ENCODE measurements around the gene ASPHD1.
A peak's percentile ranks its signal among the peaks of the same experiment; 100 is the strongest.
"Not testable (repeated sequence)": the region's sequence is repeated elsewhere in the genome, so short reads cannot be mapped to it uniquely, and the experiment has no call there.

ASPHD1 gene

DNA sequence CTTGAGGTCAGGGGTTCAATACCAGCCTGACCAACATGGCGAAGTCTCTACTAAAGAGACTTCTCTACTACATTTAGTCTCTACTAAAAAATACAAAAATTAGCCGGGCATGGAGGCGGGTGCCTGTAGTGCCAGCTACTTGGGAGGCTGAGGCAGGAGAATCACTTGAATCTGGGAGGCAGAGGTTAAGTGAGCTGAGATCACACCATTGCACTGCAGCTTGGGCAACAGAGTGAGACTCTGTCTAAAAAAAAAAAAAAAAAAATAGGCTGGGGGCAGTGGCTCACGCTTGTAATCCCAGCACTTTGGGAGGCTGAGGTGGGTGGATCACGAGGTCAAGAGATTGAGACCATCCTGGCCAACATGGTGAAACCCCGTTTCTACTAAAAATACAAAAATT, 9.6 kb downstream of the ASPHD1 start:
- DNase-seq: not testable (repeated sequence)

DNA sequence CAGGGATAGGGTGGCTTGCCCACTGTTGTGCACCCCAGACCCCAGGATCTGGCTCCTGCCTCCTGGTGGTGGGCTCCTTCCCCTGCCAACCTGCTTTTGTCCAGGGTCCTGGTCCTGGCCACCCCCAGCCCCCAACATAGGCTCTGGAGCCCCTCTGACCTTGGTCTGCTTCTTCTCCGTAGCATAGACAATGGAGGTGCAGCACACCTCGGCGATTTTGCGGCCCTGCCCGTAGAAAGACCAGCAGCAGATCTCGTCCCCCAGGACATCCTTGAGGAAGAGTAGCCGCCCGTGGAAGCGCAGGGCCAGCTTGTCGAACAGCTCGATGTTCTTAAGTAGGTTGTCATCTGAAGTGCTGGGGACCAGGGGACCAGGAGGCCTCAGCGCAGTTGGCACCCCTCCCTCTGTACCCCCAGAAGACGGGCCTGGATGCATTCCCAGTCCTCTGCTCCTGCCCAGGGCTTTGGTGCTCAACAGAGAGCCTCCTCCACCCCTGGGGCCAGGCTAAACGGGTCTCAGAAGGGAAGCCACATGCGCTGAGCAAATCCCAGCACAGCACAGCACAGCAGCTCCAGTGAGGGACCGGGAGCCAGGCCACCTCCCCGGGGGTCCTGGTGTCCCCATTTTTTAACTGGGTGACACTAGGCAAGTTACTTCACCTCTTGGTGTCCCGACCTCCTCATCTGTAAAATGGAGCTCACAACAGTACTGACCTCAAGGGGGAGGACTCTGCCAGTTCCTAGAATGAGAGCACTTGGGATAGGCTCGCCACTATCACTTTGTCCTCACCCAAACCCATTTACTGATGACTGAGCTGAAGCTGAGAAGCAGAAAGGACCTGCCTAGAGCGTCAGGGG, 10.8 kb downstream of the ASPHD1 start:
- no peak for DNase-seq

DNA sequence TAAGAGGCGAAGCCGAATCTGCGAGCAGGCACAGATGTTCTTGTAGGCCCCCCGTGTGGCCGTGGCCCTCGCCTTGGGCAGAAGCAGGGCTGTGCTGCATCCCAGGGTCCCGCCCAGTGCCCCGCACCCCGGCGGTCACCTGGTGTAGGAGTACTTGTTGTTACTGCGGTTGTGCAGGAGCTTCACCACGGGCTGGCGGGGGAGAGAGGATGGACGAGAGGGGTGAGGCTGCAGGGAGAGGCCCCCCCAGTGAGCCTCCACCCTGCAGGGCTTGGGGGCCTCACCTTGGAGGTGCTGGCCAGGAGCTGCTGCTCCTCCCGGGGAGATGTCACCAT, 11.4 kb downstream of the ASPHD1 start:
- DNase-seq: no peak

DNA sequence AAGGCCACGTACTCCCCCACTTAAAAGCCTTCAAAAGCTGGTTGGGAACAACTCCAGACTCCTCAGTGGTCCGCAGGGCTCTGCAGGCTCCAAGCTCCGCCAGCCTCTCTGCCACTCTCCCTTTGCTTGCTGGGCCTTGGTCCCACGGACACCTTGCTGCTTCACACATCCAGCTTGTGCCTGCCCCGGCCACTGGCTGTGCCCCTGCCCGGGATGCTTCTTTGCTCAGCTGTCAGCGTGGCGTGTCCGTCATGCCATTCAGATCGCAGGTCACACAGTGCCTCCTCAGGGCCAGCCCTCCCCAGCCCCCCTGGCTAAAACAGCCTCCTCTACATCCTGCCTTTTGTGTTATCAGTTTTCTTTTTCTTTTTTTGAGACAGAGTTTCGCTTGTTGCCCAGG, 11.8 kb downstream of the ASPHD1 start:
- DNase-seq: no peak

DNA sequence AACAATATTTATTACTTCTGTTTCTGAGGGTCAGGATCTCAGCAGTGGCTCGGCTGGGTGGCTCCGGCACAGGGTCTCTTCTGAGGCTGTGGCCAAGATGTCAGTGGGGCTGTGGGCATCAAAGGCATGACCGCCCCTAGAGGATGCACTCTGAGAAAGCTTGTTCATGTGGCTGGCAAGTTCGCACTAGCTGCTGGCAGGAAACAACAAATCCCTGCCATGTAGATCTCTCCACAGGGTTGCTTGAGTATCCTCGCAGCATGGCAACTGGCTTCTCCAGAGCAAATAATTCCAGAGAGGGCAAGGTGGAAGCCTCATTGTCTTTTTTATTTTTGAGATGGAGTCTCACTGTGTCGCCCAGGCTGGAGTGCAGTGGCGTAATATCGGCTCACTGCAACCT, 13.2 kb downstream of the ASPHD1 start:
- DNase-seq: no peak

DNA sequence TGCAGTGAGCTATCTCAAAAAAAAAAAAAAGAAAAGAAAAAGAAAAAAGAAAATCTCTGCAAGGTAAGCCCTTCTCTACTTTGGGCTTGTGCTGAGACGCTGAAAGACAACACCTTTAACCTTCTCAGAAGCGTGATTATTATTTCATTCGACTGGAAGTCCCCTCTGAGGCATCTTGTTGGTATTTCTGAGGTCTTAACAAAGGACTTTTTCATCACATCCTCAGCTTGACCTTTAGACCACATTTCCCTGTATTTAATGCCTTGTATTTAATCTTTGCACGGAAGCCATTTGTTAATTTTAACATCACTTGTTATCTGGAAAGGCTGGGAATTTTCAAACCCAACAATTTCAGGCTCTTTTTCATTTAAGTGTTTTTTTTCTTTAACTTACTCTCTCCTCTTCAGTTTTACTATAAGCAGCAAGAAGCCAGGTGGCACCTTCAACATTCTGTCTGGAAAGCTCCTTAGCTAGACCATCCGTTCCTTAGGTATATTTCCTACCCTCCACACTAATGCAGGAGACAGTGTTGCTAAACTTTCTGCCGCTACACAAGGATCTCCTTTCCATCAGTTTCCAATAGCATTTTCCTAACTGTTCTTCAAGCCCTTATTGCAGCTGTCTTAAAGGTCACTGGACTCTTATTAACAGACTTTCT, 15.4 kb downstream of the ASPHD1 start:
- no peak for DNase-seq

DNA sequence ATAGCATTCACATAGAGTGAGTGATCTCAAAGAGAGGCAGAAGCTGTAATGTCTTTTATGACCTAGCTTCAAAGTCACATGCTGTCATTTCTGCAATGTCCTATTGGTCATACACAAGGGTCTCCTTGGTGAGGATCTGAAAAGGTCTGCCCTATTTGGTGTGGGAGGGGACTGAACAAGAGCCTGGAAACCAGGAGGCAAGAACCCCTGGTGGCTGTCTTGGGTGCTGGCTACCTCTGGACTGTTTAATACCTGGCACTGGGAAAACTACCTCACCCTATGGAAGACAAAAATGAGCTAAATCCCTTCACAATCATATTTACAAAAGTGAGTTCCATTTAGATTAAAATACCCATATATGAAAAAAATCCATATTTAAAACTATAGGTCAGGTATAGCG, 16.7 kb downstream of the ASPHD1 start:
- no peak for DNase-seq

DNA sequence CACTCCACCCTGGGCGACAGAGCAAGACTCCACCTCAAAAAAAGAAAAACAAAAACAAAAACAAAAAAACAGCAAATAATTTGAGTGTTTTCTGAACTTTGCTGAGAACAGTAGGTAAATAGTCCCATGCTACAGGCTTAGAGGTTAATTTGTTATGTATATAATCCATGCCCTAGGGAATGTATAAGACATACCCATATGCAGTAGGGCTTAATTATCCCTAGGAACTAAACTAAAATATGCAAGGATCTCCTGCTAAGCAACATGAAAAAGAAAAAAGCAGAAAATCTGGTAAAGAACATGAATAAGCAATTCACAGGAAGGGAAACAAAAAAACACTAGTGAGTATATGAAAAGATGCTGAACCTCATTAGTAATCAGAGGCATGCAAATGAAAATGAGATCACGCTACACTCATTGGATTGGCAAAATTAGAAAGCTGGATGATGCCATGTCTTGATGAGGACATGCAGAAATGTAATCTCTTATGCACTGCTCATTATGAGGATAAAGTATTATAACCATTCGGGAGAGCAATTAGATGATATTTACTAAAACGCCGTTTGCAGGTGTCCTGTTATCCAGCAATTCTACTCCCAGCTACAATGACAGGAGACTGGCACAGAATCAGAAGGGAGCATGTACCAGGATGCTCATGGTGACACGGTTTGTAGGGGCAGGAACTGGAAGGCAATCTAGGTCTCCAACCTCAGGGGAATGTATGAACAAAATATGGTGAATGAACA, 20.2 kb downstream of the ASPHD1 start:
- DNase-seq: no peak

DNA sequence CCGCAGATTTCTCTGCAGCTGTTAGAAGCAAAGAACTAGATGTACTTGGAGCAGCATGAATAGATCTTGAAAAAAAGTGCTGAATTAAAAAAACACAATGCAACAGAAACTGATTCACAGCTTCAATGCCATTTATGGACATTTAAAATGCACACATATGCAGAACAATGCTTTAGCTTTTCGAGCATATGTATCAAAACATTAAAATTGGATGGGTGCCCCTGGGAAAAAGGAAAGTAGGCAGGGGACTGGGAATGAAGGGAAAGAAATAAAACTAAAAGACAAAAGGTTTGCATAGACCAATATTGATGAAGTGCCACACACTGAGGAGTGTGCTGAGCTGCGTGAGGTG, 20.7 kb downstream of the ASPHD1 start:
- DNase-seq: no peak

DNA sequence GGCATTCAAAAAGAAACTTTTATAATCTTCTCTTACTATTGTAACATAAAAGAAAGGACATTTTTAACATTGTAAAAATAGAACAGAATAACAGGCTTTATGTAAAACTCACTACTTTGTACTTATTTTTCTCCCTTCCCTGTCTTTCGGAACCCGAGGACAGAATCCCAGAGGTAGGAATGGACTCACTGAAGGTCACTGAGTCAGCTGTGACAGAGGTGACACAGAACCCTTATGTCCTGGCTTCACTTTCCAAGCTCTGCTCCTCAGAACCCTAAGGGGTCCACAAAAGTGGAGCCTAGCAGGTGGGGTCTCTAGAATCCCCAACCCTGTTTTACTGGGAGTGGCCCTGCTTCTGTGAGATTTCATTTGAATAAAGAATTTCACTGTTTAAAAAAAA, 22.0 kb downstream of the ASPHD1 start:
- DNase-seq: no peak

DNA sequence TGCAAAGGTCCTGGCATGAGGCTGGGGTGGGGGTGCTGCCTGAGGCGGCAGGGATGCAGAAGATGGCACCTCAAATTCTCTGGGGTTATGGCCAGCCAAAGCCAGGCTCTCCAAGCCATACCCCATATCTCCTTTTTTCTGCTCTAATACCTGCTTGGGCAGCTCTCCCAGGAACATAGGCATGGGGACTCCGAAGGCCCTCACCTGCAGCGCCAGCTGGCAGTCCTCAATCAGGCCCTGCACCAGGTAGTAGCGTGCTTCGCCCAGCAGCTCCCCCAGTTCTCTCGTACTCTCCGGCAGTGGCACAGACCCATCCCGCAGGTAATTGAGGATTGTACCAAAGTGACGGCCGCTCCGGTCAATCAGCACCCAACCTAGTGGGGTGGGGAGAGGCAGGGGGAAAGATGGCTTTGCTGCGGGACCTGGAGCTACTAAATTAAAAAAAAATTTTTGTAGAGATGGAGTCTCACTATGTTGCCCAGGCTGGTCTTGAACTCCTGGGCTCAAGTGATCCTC, 22.8 kb downstream of the ASPHD1 start:
- no peak for DNase-seq

DNA sequence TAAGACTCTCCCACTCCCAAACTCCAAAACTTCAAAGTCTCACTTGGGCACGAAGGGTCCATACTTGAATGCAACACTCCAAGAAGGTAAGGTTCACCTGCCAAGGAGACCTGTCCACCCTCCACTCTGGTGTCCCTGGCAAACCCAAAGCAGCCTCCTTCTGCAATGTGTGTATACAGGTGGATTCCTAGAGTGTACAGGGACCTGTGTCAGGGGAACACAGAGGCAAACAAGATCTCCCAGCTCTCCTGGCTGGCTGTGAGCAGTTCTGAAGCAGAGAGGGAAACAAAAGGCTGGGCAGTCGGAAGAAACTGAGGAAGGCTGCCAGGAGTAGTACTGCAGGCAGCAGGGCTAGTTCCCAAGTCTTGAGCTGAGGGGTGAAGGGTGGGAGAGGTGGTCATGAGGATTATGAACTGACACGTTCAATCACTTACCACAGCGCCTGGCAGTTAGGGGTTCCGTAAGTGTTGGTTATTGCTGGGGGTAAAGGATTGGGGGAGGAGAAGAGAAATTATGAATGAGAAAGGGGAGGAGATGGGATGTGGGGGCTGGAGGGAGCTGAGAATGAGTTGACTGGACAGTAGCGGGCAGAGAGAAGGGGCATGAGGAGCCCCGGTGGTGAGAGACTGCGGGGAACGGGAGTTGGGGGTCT, 24.9 kb downstream of the ASPHD1 start:
- no peak for DNase-seq

DNA sequence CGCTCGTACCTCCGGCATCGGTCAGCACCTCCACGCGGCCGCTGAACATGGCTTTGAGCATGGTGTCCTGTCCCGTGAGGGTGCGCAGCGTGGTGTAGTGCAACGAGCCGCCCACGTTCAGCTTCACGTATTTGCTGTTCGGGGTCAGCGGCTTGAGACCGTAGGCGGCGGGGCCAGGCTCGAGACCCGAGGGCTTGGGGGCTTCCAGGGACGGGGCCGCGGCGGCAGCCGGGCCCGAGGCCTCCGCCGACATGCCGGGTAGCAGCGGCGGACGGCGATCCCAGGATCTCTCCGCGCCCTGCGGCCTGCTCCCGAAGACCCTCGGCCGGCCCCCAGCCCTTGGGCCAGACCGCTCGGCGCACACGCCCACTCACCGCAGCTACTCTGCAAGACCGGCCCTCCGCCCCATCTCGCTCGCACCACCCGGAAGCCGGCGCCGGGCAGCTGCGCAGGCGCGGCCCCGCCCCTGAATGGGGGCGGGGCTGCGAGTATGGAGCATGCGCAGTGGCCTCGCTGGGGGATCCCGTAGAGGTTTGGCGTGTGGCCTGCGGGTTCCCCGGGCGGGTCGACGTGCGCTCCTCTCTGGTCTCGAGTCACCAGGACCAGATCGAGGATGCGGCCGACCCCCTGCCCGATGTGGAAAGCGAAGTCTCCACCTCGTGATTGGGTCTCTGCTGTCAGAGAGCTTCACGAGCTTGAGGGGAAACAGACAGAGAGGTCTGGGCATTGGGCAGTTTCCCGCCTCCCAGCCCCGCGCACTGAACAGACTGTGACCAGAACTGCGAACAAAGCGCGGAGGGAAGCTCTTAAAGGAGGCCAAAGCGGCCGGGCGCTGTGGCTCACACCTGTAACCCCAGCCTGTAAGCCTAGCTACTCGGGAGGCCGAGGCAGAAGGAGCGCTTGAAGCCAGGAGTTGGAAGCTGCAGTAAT, 25.8 kb downstream of the ASPHD1 start, which contains the start of gene KCTD13:
KCTD13 (minus strand) TSS at position 446 of the 930 bp plus-strand sequence; CDS start at position 253, 193 bp downstream.
- DNase-seq: peak; percentile 94

DNA sequence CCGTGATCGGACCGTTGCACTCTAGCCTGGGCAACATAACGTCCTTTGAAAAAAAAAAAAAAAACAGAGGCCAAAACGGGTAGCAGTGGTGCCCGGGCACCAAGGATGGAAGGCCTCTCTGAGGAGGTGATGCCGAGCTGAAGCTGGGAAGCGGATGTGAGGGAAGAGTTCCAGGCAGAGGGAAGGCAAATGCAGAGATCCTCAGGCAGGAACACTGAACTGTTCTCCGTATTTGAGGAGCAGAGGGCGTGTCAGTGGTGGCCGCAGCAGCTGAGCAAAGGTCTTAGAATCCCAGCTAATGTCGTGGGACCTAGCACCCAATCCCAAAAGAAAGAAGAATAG, 26.4 kb downstream of the ASPHD1 start:
- no peak for DNase-seq

DNA sequence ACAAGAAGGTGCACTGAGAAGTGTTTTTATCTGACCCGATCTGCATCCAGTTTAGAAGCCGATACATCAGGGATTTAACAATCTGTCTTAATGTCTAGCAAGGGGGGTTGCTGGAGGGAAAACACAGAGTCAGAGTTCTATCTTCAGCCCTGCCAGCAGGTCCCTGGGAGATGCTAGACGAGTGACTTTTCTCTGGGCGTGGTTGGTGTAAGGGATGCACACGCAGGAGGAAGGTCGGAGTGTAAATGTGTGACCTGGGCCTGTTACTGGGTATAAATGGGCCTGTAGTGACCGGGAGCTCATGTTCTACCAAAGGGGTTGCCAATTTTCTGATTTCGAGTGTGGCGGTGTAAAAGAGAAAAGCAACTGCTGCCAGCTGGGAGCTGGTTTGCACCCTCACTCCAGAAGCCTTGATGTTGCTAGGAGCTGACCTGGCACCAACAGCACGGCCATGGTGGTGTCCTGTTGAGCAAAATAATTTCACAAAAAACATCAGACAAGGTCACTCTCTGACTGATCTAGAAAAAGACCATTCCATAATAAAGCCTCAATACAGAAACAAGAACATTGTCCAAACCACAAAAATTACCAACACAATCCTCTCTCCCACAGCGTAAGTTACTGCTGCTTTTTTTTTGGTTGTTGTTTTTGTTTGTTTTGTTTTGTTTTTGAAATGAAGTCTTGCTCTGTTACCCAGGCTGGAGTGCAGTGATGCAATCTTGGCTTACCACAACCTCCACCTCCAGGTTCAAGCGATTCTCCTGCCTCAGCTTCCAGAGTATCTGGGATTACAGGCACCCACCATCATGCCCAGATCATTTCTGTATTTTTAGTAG, 27.0 kb downstream of the ASPHD1 start:
- DNase-seq: no peak

DNA sequence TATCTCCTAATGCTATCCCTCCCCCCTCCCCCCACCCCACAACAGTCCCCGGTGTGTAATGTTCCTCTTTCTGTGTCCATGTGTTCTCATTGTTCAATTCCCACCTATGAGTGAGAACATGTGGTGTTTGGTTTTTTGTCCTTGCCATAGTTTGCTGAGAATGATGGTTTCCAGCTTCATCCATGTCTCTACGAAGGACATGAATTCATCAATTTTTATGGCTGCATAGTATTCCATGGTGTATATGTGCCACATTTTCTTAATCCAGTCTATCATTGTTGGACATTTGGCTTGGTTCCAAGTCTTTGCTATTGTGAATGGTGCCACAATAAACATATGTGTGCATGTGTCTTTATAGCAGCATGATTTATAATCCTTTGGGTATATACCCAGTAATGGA, 31.5 kb downstream of the ASPHD1 start:
- not testable (repeated sequence) for DNase-seq

DNA sequence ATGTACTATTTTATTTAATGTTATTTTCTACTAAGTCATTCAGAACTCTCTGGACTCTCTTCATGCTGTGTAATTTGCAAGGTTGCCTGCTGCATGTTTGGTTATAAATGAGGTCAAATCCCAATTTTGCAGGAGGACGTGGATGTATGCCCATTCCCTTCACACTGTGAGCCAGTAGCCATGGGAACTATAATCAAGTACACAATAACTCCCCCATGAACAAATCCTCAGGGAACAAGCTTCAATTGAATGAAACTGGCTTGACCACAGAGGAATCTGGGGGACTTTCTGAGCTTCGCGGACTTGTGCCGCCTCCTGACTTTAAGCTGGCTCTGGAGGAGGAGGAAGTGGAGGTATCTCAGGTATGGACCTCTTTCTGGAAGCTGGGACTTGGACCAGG, 40.4 kb downstream of the ASPHD1 start:
- no peak for DNase-seq

DNA sequence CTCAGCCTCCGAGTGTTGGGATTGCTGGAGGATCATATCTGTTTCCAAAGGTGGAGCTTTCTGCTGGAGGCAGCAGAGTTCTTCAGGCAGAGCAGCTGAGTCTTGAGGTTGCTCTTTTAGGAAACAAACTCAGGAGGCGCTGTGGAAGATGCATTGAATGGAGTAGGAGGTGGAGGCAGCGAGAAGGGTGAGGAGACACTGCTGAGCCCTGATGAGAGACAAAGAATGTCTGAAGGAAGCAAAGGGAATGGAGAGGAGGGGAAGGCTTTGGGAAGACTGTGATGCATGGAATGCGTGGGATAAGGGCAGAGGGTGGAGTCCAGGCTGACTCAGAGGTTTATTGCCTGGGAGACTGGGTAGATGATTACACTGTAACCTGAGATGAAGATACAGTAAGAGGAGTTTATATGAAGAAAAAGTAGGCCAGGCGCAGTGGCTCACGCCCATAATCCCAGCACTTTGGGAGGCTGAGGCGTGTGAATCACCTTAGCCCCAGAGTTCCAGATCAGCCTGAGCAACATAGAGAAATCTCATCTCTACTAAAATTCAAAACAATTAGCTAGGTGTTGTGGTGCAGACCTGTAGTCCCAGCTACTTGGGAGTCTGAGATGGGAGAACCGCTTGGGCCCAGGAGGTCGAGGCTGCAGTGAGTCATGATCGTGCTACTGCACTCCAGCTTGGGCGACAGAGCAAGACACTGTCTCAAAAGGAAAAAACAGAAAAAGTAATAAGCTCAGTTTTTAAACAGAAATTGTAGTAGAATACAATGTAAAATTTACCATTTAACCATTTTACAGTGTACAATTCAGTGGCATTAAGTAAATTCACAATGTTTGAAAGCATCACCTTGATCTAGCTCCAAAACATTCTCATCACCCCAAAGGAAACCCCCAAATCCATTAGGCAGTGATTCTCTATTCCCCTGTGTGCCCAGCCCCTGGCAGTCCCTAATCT, 43.8 kb downstream of the ASPHD1 start:
- DNase-seq: no peak

DNA sequence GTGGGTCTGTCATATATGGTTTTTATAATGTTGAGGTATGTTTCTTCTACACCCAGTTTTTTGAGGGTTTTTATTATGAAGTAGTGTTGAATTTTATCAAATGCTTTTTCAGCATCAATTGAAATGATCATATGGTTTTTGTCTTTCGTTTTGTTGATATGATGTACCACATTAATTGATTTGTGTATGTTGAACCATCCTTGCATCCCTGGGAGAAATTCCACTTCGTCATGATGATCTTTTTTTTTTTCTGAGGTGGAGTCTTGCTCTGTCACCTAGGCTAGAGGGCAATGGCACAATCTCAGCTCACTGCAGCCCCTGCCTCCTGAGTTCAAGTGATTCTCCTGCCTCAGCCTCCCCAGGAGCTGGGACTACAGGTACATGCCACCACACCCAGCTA, 47.6 kb downstream of the ASPHD1 start:
- DNase-seq: no peak

Data from CD4-positive, alpha-beta T cell treated with Interleukin-10 for 1 hour (primary cell).